ENCODE results near the gene DTX2.
"Not testable (repeated sequence)": the region's sequence is repeated elsewhere in the genome, so short reads cannot be mapped to it uniquely, and the experiment has no call there.

DTX2 gene

GRCh38 chr7:76430836-76431235 lies 30.7 kb upstream of the DTX2 start:
- TF ChIP-seq ELF4 (IDR thresholded peaks at IDR 0.05) (no peak), ZNF384 (IDR thresholded peaks at IDR 0.05) (no peak), HDGF (IDR thresholded peaks at IDR 0.05; ENCODE audit: borderline replicate concordance) (no peak), FOXK2 (IDR thresholded peaks at IDR 0.05) (no peak), LEF1 (IDR thresholded peaks at IDR 0.05; ENCODE audit: borderline replicate concordance) (no peak), PKNOX1 (IDR thresholded peaks at IDR 0.05) (no peak), NFRKB (IDR thresholded peaks at IDR 0.05) (no peak), ARNT (IDR thresholded peaks at IDR 0.05) (no peak), FOXA1 (IDR thresholded peaks at IDR 0.05) (no peak), TARDBP (IDR thresholded peaks at IDR 0.05) (no peak), L3MBTL2 (conservative IDR thresholded peaks at IDR 0.05) (no peak), FOXM1 (IDR thresholded peaks at IDR 0.05; ENCODE audit: borderline replicate concordance) (no peak), SP1 (IDR thresholded peaks at IDR 0.05) (no peak), SUZ12 (IDR thresholded peaks at IDR 0.05) (no peak), BHLHE40 (IDR thresholded peaks at IDR 0.05; ENCODE audit: borderline replicate concordance) (no peak), CTBP1 (IDR thresholded peaks at IDR 0.05; ENCODE audit: borderline replicate concordance) (no peak)
- DNase-seq (ENCODE audit: extremely low spot score), result no peak
- ChIA-PET POLR2A (no interaction called here), CTCF (no interaction called here)

- DNase-seq (ENCODE audit: extremely low spot score); POLR2A ChIA-PET; CTCF ChIA-PET: not testable (repeated sequence)
Measured at GRCh38 chr7:76437873-76438272, 23.6 kb upstream of the DTX2 start.

GRCh38 chr7:76439120-76439888 lies 22.2 kb upstream of the DTX2 start:
- DNase-seq (ENCODE audit: extremely low spot score); CTCF ChIA-PET; POLR2A ChIA-PET: not testable (repeated sequence)

GRCh38 chr7:76440404-76440803 lies 21.1 kb upstream of the DTX2 start:
- CTCF ChIA-PET; DNase-seq (ENCODE audit: extremely low spot score); POLR2A ChIA-PET: not testable (repeated sequence)

- CTCF ChIA-PET; POLR2A ChIA-PET; DNase-seq (ENCODE audit: extremely low spot score): not testable (repeated sequence)
Measured at GRCh38 chr7:76441792-76442191, 19.7 kb upstream of the DTX2 start.

- CTCF ChIA-PET; DNase-seq (ENCODE audit: extremely low spot score); POLR2A ChIA-PET: not testable (repeated sequence)
Measured at GRCh38 chr7:76442664-76443446, 18.7 kb upstream of the DTX2 start.

- POLR2A ChIA-PET; CTCF ChIA-PET; DNase-seq (ENCODE audit: extremely low spot score): not testable (repeated sequence)
Measured at GRCh38 chr7:76443846-76444245, 17.7 kb upstream of the DTX2 start.

GRCh38 chr7:76445577-76446008 lies 15.9 kb upstream of the DTX2 start:
- POLR2A ChIA-PET; CTCF ChIA-PET; DNase-seq (ENCODE audit: extremely low spot score): not testable (repeated sequence)

- DNase-seq (ENCODE audit: extremely low spot score); CTCF ChIA-PET; POLR2A ChIA-PET: not testable (repeated sequence)
Measured at GRCh38 chr7:76457017-76457416, 4.5 kb upstream of the DTX2 start.

GRCh38 chr7:76458504-76458903 lies 3.0 kb upstream of the DTX2 start:
- DNase-seq (ENCODE audit: extremely low spot score); CTCF ChIA-PET; POLR2A ChIA-PET: not testable (repeated sequence)

GRCh38 chr7:76460767-76461166 lies 742 bp upstream of the DTX2 start:
- DNase-seq (ENCODE audit: extremely low spot score); CTCF ChIA-PET; POLR2A ChIA-PET: not testable (repeated sequence)

GRCh38 chr7:76462271-76462882 lies 868 bp downstream of the DTX2 start:
- CTCF ChIA-PET; POLR2A ChIA-PET; DNase-seq (ENCODE audit: extremely low spot score): not testable (repeated sequence)

GRCh38 chr7:76464959-76465358 lies 3.5 kb downstream of the DTX2 start:
- CTCF ChIA-PET; DNase-seq (ENCODE audit: extremely low spot score); POLR2A ChIA-PET: not testable (repeated sequence)

- POLR2A ChIA-PET; DNase-seq (ENCODE audit: extremely low spot score); CTCF ChIA-PET: not testable (repeated sequence)
Measured at GRCh38 chr7:76465950-76466349, 4.4 kb downstream of the DTX2 start.
